Endothelial cell (in vitro differentiated cells): ENCODE data around the gene INSIG1. TPM values are rescaled to one million over a fixed set of nuclear protein-coding genes. Genes with fewer than 3 reads are reported as not detected.

ENCODE experiments used
- DNase-seq: peaks from one replicate; pipeline ENCODE4 v3.0.0; 2021; ENCODE audit warnings: low spot score
- H3K27ac Mint-ChIP-seq: one replicate; pipeline ENCODE4 v1.8.0; 2021; ENCODE audit warnings: mixed read lengths, inconsistent platforms; ENCODE audit not compliant: unreplicated experiment
- H3K27me3 Mint-ChIP-seq: one replicate; pipeline ENCODE4 v1.8.0; 2021; ENCODE audit warnings: mild to moderate bottlenecking, moderate library complexity, mixed read lengths, inconsistent platforms; ENCODE audit not compliant: unreplicated experiment
- H3K36me3 Mint-ChIP-seq: one replicate; pipeline ENCODE4 v1.8.0; 2021; ENCODE audit warnings: mild to moderate bottlenecking, low read depth, mixed read lengths, inconsistent platforms; ENCODE audit not compliant: unreplicated experiment
- H3K4me1 Mint-ChIP-seq: one replicate; pipeline ENCODE4 v1.8.0; 2021; ENCODE audit warnings: mild to moderate bottlenecking, mixed read lengths, inconsistent platforms; ENCODE audit not compliant: unreplicated experiment
- H3K4me3 Mint-ChIP-seq: one replicate; pipeline ENCODE4 v1.8.0; 2021; ENCODE audit warnings: mild to moderate bottlenecking, mixed read lengths, inconsistent platforms; ENCODE audit not compliant: unreplicated experiment
- H3K9me3 Mint-ChIP-seq: one replicate; pipeline ENCODE4 v1.8.0; 2021; ENCODE audit warnings: mixed read lengths, inconsistent platforms; ENCODE audit not compliant: unreplicated experiment
- CTCF ChIP-seq: fragments of 200-600 bp; sonication (generic); IDR thresholded peaks from one replicate; pipeline ENCODE4 v1.5.0; 2021; ENCODE audit warnings: antibody characterized with exemption; ENCODE audit not compliant: unreplicated experiment
- total RNA-seq: library from RNA; stranded (reverse); fragmentation: NEBNext Ultra II Directional; extraction: Animal tissue kit (Norgen Biotek cat#: 25700); gene quantifications from one replicate; pipeline ENCODE4 v1.2.1, GENCODE V29; 2021; ENCODE audit not compliant: unreplicated experiment

INSIG1 gene
- total RNA-seq, 1 donor from 2014 or later = 53.1 TPM

GRCh38 chr7:155310425-155311114 is 12.9 kb downstream of the INSIG1 start:
- DNase-seq = no peak
- H3K27me3 Mint-ChIP-seq = peaks cover 2% of the 10 kb centered on the region
- no peaks in the 10 kb centered on the region for H3K4me1 Mint-ChIP-seq
- no peak overlapping the region for H3K4me3 Mint-ChIP-seq
- peaks cover 19% of the 10 kb centered on the region for H3K36me3 Mint-ChIP-seq
- no peak overlapping the region for H3K27ac Mint-ChIP-seq
- TF ChIP-seq CTCF = no peak
- no peaks in the 10 kb centered on the region for H3K9me3 Mint-ChIP-seq

- Mint-ChIP-seq H3K4me1 (no peaks in the 10 kb centered on the region), H3K9me3 (no peaks in the 10 kb centered on the region), H3K27me3 (peaks cover 2% of the 10 kb centered on the region), H3K27ac (no peak overlapping the region), H3K36me3 (peaks cover 17% of the 10 kb centered on the region), H3K4me3 (no peak overlapping the region)
- no peak for DNase-seq
- TF ChIP-seq CTCF = no peak
These were observed 14.3 kb downstream of the INSIG1 start for GRCh38 chr7:155311826-155312537.

- TF ChIP-seq CTCF = no peak
- no peaks in the 10 kb centered on the region for H3K9me3 Mint-ChIP-seq
- H3K27ac Mint-ChIP-seq = no peak overlapping the region
- no peak overlapping the region for H3K4me3 Mint-ChIP-seq
- H3K27me3 Mint-ChIP-seq = peaks cover 2% of the 10 kb centered on the region
- peaks cover 11% of the 10 kb centered on the region for H3K36me3 Mint-ChIP-seq
- H3K4me1 Mint-ChIP-seq = no peaks in the 10 kb centered on the region
- no peak for DNase-seq
These were observed 15.0 kb downstream of the INSIG1 start for GRCh38 chr7:155312633-155313032.

GRCh38 chr7:155313096-155313495 is 15.4 kb downstream of the INSIG1 start:
- no peak overlapping the region for H3K27ac Mint-ChIP-seq
- no peak overlapping the region for H3K4me3 Mint-ChIP-seq
- peaks cover 2% of the 10 kb centered on the region for H3K27me3 Mint-ChIP-seq
- H3K36me3 Mint-ChIP-seq = peaks cover 8% of the 10 kb centered on the region
- no peak for TF ChIP-seq CTCF
- H3K9me3 Mint-ChIP-seq = no peaks in the 10 kb centered on the region
- DNase-seq = no peak
- H3K4me1 Mint-ChIP-seq = no peaks in the 10 kb centered on the region

- Mint-ChIP-seq H3K9me3 (no peaks in the 10 kb centered on the region), H3K27me3 (peaks cover 2% of the 10 kb centered on the region), H3K4me1 (no peaks in the 10 kb centered on the region), H3K4me3 (peak overlapping the region; percentile 13), H3K27ac (no peak overlapping the region), H3K36me3 (no peaks in the 10 kb centered on the region)
- no peak for TF ChIP-seq CTCF
- DNase-seq = no peak
These were observed 18.3 kb downstream of the INSIG1 start for GRCh38 chr7:155315977-155316376.
